HG03039 (cell line): ENCODE measurements around the gene CCNQ.

Source experiments
- ATAC-seq: cut with Tn5 transposase; IDR thresholded peaks from one replicate; pipeline ENCODE4 v1.9.1; 2021; ENCODE audit warnings: mild to moderate bottlenecking, moderate library complexity; ENCODE audit not compliant: unreplicated experiment

Gene CCNQ

DNA sequence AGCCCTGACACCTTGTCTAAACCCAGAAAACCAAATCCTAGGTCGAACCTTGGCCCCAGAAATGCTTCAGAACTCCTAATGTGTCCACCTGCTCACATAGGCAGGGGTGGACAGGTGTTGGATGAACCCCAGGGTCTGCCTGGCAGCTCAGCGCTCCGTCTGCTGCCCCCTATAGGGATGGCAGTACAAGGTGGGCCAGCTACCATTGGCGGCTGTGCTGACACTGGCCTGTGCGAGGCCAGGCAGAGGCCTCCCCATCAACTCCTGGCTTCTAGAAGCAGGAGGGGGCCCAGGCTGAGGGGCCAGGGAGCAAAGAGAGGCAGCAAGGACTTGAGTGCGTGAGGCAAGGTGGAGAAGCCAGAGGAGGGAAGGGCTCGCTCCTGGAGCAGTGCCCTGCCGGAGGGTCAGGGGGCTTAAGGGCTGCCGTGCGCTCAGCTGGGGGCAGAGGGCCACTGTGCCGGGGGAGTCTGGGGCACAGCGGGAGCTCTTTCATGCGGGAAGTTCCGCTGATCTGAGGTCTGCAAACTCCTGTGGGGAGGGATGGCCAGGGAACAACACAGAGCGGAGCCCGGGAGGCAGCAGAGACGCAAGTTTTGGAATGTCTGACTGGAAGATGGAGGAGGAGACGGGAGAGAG lies 20.6 kb downstream of the CCNQ start:
- no peak for ATAC-seq

DNA sequence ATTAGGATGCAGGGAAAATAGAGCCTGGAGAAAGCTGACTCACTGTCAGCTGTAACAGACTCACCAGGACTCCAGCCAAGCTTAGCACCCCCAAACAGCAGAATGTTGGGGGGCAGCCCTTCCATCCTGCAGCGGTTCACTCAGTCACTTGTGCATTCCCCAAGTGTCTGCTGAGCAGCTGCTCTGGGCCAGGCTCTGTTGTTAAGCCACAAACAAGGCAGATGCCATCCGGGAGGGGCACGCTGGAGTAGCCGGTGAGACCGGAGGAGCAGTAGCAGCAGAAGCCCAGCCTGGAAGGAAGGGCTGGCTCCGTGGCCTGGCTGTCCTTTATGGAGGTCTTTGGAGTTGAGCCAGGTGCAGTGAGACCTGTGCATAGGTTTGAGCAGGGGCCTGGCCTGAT lies 22.0 kb downstream of the CCNQ start:
- ATAC-seq = no peak

DNA sequence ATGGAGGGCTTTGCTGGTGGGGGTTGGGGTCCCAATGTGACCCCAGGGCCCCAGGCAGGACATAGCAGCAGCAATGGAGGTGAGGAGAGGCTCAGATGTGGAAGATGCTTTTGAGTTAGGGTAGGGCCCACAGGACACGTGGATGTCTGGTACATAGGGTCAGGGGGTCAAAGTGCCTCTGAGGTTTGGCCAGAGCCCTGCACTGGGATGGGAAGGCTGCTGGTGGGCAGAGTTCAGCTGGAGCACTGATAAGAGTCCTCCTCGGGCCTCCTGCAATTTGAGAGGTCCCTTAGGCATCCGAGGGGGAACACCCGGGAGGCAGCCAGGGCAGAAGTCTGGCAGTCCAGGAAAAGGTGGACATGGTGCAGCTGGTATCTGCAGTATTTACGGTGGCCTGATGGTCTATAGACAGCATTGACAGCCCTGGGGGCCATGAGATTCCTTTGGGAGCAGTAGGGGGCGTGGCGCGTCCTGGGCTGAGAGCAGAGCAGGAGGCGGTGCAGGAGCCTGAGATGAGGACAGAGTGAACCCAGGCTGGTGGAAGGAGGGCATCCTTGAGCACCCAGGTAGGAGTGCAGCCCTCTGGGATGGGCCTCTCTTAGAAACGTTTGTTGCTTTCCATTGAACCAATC lies 22.6 kb downstream of the CCNQ start:
- ATAC-seq = no peak

DNA sequence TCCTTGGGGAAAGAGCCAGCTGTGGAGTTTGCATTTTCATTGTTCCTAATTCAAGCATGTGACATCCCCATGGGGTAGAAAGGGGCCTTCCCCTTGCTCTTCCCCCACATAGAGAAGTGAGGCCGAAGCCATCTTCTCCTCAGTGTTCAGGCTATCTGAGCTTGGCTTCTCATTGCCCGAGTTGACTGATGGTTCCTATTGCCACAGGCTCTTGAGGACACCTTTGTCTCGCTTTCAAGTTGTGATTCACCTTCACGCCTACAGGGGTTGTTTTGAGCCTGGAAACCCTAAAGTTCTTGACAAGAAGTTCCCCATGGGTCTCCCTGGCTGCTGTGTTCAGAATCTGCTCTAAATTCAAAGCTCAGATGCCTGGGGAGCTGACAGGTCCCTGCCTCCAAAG lies 25.0 kb downstream of the CCNQ start:
- no peak for ATAC-seq

DNA sequence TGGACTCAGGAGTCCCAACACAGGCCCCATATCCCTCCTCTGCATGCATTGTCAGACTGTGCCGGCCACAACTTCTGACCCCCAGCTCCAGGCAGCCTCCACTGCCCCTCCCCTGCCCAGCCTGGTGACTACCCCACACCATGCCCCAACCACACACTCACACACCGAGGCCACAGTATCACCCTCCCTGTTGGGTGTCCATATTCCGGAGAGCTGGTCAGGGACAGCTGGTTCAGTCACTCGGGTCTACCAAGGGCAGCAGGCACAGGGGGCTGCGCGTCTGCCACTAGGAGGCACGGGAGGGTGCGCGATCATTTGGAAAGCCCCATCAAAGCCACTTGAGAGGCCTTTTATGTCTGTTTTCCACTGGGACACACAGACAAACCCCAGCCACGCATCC lies 26.3 kb downstream of the CCNQ start:
- ATAC-seq = no peak

DNA sequence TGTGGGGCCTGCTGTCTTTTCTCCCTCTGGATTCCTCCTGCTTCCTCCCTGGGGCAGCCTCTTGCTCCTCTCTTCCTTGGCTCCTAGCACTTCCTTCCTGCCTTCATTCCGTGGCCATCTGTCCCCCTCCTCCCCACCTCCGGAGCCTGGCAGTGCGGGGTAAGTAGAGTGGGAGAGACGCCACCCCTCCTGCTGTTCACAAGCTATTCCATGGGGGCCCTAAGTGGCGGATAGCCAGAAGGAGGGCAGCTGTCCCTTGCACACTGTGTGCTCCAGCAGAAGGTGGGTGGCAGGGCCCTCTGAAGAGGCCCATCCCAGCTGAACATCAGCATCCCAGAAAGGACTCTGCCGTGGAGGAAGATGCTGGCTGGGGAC lies 27.4 kb downstream of the CCNQ start:
- no peak for ATAC-seq

DNA sequence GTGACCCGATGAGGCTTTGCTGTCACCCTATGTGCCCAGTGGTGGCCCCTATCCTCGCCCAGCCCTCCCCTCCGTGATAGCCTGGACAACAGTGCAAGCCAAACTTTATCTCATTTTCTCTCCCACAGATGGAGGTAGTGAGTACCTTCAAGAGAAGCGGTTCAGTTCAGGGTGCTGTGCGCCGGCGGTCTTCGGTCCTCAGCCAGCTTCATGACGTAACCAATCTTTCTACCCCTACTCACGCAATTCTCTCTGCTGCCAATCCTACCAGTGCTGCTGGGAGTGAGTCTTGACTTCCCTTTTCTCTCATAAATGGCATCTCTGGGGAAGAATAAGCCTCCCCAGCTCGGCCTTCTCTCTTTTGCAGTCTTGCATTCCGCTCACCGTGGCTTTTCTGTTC lies 29.5 kb downstream of the CCNQ start:
- no peak for ATAC-seq

DNA sequence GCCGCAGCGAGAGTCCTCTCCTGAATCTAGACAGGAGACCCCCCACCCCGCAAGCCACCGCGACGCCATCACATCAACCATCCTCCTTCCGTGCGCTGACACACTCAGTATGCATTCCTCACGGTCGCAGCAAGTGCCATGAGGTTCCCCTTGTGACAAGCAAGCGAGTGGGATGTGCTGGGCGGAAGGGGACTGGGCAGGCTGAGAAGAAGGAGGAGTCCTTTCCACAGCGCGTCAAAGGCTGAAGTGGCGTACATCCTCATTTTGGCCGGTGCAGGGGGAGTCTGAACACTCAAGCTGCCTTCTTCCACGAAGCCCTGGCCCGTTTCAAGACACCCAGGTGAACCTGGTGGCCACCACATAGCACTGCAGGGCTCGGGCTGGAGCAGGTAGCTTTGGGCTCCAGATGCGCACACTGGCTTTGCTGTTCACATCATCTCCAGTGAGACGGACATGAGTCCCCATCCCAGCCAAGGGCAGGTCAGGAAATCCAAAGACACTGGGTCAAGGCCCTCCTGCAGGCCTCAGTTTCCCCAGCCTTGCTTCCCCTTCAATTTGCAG lies 30.4 kb downstream of the CCNQ start:
- ATAC-seq = no peak

DNA sequence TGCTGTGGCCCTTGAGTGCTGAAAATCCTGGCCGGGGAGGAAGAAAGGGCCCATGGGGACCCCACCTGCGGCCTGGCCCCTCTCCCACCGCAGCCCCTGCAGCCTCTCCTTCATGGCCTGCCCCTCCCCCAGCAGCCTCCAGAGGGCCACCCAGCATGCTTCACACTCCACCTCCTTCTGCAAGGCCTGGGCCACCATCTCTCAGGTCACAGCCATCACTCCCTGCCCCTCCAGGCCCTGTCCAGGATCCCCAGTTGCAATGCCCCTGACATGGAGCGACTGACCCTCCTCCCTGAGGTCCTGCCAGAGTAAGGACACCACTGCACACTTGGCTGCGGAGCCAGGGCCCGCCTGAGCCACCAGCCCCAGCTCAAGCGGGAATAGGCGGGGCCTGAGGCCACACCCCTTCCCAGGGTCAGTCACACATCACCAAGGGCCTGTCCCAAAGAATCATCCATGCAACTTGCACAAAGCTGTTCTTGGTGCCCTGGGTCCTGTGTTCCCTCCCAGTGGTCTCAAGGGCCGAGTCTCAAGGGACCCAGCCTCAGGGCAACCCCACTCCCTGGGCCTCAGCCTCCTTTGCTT lies 32.9 kb downstream of the CCNQ start:
- no peak for ATAC-seq

DNA sequence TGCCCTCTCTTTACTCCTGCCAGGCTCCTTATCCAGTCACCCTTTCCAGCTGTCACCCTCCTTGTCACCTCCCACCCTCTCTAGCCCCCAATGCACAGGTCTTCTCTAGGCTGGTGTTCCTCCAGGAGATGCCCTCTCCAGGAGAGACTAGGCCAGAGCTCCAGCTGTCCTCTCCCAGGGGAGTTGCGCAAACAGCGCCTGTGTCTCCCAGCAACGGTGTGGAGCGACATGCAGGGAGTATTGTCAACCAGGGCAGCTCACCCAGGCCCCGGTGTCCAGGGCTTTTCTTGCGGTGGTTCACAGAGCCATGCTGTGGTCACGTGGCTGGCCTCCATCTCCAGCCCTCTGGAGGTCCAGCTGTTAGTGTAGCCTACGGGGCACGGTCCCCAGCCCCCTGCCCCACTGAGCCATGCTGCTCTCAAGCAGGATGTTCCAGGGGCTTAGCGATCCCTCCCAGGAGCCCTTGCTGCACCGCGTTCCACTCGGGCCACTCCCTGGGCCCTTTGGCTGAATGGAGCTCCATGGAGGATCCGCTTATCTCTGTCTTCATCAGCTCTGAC lies 34.8 kb downstream of the CCNQ start:
- no peak for ATAC-seq

DNA sequence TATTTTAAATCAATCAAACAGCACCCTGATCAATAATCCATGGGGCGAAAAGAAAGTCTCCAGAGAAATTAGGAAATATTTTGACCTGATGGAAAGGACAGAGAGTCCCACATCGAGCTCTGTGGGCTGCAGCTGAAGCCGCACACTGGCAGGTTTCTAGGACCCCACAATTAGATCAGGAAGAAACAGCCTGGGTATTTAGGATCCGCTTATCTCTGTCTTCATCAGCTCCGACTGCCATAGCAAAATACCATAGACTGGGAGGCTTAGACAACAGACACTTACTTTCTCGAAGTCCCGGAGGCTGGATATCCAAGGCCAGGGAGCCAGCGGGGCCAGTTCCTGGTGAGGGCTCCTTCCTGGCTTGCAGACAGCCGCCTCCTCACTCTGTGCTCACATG lies 36.4 kb downstream of the CCNQ start:
- no peak for ATAC-seq

DNA sequence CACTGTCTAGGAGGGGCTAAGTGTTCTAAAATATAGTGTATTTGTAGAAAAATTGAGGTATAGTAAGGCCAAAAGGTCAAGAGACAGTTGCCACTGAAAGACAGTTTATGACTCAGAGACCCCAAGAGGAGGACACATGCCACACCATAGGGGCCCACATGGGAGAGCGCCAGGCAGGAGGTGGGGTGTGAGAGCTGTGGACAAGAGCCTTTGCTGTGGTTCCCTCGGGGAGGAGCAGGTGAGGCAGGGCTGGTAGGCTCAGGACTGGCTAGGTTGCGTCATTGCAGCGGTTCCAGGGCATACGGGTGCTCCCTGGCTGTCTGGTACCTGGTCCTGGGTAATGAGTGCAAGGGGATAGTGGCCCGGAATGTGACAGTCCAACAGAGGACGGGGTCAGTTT lies 37.6 kb downstream of the CCNQ start:
- ATAC-seq = no peak

DNA sequence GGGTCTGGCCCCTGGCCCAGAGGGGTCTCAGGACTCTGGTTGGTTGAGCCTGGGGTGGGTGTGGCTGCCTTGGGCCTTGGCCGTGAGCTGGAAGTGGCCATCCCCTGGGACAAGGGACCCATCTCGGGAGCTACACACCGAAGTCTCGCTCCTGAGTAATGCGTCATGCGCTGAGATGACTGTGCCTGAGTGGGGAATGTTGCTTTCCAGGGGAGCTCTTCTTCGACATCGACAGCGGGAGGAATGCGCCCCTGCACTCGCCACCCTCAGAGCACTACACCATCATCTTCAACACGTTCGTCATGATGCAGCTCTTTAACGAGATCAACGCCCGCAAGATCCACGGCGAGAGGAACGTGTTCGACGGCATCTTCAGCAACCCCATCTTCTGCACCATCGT lies 38.5 kb downstream of the CCNQ start:
- ATAC-seq = no peak

DNA sequence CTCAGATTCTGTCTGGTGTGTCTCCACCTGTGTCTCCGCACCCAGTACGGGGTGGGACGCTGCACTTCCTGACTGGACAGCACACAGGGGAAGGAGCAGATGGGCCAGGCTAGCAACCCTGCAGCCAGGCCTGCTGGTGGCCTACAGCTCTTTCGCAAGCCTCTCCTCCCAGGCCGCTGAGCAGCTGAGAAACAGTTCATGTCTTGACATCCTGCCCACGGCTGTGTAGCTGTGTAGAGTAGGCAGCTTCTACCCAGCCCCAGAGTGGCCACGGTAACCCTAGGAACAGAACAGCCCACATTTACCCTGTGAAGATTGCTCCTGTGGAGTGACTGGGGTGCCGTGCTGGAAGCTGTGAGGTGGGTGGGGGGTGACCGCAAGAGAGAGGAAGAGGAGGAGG lies 38.9 kb downstream of the CCNQ start:
- ATAC-seq = no peak

DNA sequence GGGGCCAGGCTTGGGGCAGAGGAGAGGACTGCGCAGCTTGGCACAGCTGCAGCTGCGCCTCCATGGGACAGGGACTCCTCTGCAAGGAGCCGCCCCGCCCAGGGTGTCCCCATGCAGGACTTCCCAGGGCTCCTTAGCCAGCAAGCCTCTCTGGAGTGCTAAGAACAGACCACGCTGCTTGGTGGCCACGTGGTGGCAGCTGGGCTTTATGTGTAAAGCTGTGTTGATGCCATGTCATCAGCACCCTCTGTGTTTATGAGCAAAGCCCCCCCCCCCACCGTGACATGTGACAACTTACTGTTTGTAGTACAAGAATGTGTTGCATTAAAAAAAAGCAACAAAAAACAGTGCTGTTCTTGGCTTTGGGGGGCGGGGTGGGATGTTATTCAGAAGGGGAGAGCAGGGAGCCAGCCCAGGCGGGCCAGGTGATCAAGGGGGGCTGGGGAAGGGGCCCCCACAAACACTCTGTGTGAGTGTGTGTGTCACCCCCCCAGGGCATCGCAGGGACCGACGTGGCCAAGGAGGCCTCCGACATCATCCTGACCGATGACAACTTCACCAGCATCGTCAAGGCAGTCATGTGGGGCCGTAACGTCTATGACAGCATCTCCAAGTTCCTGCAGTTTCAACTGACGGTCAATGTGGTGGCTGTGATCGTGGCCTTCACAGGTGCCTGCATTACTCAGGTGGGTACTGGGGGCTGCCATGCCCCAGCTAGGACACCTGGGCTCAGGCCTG lies 41.2 kb downstream of the CCNQ start:
- ATAC-seq = no peak

DNA sequence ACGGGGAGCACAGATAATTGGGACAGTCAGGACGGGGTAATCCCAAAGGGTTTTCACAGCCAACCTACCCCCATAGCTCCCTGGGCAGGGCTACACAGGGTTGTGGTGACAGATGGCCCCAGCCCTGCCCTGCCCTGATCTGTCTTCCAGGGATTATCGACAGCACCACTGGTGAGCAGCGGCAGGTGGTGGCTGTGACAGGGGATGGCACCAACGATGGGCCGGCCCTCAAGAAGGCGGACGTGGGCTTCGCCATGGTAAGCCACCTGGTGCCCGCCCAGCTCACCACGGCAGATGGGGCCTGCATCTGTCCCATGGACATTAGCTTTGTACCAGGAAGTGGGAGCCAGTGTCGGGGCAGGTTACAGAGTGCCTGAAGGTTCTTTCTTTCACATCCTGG lies 42.2 kb downstream of the CCNQ start:
- no peak for ATAC-seq

DNA sequence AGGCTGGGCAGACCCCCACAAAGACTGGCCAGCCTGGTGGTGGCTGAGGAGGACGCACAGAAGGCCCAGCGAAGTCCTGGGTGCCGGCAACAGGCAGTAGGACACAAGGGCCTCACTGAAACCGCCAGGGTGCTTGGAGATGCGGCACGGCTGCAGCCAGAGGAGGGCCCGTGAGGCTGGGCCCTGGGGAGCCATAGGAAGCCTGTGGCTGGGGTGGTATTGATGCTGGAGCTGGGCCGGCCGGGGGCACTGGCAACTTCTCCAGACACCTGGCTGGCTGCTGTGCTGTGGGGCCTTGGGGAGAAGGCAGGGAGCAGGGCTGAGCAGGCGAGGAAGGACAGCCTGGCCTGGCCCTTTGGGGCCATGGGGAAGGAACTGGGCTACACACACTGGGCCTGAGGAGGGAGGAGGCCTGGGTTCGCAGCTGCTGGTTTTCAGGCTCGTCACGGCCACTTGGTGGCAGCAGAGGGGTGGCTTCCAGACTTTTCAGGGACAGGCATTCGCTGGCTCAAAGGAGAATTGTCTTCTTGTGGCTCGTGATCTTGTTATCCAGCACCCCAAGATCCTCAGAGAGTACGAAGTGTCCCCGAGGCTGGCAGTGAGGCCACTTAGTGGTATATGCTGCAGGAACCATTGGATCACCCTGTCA lies 44.3 kb downstream of the CCNQ start:
- ATAC-seq = no peak

DNA sequence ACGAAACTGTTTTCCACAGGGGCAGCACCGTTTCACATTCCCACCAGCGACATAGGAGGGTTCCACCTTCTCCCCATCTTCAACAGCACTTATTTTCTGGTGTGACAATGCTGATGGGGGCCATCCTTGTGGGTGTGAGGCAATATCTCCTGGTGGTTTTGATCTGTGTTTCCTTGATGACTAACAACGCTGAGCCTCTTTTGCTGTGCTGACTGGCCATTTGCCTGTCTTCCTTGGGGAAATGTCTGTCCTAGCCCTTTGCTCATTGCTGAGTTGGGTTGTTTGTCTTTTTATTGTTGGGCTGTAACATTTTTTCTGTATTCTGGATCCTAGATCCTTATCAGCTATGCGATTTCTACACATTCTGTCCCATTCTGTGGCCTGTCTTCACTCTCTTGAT lies 47.8 kb downstream of the CCNQ start:
- ATAC-seq = no peak

DNA sequence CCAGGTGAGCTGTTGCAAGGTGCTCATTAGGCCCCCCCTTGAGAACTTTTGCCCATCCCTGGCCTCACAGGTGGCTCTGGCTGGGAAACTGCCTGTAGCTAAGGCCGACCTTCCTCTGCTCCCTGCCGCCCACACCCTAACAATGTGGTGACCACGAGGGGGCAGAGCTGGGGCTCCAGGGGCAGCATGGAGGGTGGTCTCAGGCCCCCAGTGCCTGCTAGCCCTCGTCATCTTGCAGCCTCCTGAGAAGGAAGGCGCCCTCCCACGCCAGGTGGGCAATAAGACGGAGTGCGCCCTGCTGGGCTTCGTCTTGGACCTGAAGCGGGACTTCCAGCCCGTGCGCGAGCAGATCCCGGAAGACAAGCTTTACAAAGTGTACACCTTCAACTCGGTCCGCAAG lies 49.1 kb downstream of the CCNQ start:
- ATAC-seq = no peak

DNA sequence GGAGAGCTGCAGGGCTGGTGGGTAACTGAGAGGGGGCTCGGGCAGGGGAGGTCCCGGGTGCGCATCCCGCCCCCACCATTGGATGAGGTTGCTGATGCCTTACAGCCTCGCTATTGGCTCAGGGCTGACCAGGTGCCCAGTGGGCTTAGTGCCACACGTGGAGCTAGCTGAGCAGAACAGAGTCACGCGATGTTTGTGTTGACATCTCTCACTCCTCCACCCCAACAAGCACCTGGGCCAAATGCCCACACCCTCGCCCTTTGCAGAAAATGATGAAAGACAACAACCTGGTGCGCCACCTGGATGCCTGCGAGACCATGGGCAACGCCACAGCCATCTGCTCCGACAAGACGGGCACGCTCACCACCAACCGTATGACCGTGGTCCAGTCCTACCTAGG lies 49.7 kb downstream of the CCNQ start:
- no peak for ATAC-seq

DNA sequence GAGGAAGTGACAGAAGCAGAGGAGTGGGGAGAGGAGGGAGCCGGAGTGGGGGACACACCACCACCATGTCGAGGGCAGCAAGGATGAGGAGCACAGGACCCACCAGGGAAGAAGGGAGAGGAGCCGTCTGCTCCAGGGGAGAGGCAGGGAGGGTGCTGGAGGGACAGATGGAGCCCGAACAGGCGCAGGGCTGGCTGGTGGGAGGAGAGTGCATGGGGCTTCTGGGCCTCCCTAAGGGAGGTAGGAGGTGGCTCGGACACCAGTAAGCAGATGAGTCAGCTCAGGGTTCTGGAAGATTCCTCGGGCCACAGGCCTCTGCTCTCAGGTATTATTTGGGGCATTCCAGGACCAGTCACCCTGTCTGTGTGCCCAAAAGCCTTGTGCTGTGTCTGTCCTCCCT lies 51.7 kb downstream of the CCNQ start:
- ATAC-seq = no peak
